ENCODE measurements around the gene SPAAR.
"Not testable (repeated sequence)": the region's sequence is repeated elsewhere in the genome, so short reads cannot be mapped to it uniquely, and the experiment has no call there.

Gene SPAAR

DNA sequence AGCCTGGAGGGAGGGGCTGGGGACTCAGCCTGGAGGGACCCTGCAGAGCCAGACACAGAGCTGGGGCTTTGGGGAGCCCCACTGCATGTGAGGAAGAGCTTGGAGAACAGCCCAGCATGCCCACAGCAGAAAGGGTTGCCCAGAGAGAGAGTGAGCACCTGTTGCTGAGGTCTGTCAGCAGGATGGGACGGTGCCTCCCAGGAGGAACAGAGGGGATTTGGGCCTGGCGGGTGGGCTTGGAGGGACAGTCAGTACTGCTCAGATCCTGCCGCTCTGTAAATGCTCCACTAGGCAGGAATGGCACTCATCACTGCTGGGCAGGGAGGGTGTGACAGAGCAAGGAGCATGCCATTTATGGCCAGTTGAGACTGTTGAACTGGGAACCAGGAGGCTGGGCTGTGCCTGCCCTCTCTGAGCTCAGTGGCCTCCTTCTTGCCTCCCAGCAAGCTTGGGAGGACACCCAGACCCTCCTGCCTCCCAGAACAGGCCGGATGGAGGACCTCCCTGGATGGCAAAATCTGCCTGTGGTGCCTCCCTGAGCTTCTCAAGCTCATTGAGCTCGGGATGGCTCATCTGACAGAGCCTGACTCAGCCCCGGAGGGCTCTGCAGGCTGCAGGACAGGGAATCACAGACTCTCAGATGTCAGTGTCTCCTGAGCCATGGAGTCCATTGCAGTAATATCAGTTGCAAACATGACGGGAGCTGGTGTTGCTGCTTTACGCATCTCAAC, 4.1 kb upstream of the SPAAR start:
- no peak for DNase-seq

DNA sequence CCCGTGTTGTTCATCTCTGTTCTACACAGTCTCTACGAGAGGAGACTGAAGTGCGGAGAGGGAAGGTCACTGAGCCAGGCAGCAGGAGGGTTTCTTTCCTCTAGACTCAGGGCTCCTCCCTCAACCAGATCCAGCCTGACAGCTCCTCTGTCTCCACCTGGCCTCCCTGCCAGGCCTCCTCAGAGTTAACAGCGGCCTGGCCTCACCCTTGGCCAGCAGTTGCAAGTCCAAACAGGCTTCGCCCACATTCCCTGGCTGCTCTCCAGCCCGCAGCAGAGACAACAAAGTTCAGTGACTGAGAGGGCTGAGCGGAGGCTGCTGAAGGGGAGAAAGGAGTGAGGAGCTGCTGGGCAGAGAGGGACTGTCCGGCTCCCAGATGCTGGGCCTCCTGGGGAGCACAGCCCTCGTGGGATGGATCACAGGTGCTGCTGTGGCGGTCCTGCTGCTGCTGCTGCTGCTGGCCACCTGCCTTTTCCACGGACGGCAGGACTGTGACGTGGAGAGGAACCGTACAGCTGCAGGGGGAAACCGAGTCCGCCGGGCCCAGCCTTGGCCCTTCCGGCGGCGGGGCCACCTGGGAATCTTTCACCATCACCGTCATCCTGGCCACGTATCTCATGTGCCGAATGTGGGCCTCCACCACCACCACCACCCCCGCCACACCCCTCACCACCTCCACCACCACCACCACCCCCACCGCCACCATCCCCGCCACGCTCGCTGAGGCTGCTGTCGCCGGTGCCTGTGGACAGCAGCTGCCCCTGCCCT, 3.2 kb upstream of the SPAAR start, which contains the start of gene HRCT1:
HRCT1 (plus strand) TSS at position 291 of the 768 bp plus-strand sequence; CDS start at position 377, 86 bp downstream.
- DNase-seq = no peak

DNA sequence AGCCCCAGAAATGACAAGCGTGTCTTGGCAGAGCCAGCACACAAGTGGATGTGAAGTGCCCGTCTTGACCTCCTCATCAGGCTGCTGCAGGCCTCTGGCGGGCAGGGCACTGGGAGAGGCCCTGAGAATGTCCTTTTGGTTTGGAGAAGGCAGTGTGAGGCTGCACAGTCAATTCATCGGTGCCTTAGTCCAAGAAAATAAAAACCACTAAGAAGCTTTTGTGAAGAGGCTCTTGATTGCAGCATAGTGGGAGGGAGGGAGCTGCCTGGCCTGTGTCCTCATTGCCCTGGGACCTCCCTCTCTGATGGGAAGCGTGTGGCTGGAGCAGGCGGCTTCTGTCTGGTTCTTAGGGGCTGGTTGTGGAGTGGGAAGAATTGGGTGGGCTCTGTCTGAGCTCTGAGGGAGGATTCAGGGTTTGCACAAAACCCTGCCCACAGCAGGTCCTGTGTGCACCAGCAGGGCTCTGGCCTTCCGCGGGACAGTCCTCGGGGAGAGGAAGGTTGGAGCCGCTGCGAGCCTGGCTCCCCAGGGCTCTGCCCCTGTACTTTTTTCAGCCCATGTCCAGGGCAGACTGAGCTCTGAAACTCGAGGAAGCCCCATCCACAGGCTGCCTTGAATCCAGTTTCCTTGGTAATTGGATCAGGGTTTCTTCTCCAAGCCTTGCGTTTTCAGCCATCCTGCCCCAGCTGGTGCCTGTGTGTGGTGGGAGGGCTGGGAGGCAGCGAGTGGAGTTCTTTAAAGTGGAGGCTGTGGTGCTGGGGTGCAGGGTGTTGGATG, 2.2 kb upstream of the SPAAR start:
- no peak for DNase-seq

DNA sequence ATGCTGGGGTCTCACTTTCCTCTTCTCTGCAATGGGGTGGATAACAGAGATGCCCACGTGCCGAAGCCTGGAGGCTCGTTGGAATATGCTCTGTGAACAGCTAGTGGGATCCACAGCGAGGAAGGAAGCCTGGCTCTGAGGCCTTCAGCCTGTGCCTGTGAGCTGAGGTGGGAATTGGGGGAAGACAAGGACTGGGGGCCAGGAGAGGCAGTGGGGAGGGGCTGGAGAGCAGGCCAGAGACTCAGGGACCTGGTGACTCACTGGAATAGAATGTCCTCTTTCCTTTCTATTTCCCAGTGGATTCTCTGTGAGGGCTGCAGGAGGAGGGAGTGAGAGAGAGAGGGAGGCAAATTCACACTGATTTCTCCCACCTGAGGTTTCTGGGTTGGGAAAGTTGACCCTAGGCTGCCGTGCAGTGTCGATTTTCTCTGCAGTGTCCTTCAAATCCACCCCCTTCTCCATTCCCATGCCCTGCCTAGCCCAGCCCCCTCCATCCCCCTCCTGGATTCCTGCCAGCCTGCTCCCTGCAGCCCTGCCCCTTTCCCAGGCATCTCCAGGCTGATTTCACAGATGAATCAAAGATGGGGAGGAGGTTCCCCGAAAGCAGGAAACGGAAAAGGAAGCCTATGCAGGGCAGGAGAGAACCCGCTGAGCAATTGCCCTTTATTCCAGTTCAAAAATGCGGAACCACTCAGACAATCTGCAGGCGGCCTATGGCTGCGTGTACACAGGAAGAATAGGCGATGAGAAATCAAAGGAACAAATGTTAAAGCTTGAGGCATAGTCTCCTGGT, 1.4 kb upstream of the SPAAR start:
- no peak for DNase-seq

DNA sequence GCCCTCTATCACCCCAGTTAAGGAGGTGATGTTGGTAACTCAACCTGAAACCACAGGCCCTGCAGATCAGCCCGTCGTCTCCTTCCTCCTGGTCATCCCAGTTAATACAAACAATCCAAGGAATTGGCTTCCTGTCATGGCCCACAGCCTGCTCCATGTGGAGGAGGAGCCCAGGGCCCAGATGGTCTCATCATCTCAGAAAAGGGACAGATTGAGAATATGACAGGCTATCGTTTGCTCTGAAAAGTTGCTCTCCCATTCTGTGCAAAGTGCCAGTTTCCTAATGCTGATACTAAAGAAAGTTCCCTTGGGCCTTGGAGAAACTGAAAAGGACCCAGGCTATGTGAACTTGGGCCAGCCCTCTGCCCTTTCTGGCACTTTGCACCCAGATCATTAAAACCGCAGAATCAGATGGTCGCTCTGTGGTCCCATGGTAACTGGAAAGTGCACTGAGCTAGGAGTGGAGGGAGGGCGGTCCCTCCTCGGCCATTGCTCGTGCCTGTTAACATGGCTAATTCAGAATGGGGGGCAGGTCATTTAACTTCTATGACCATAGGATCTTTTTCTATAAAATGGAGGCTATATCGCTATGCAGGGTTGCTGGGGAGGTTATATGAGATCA, 675 bp upstream of the SPAAR start:
- no peak for DNase-seq

DNA sequence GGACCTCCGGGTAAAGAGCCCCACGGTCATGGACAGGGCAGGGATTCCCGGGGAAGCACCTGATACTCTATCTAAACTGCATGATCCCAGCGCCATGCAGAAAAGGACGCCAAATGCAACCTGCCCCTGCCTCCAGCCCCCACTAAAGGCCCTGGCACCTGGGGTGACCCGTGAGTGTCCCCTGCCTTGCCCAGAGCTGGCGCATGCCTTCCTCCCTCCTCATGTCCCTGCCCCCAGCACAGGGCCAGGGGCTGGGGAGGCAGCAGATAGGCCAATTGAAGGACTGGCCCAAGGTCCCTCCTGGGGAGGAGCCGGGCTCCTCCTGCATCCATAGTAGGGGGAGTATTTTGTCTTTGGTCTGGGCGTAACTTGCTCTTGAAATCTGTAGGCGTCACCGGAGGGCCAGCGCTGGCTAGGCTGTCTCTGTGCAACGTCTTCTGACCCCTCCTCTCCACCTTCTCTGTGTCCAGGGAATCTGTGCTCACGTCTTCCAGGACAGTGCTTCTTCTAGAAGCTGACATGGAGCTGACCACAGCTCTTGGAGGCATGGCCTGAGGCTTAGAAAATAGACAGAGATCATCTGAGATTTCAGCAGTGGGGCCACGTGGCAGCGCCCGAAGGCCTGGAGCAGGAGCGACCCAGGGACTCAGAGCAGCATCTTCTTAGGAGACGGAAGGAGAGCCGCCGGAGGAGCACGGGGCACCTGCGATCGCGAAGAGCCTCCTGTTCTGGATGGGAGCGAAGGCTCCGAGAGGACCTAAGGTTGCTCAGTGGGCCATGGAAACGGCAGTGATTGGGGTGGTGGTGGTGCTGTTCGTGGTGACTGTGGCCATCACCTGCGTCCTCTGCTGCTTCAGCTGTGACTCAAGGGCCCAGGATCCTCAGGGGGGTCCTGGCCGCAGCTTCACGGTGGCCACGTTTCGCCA, 660 bp downstream of the SPAAR start:
- DNase-seq = no peak

DNA sequence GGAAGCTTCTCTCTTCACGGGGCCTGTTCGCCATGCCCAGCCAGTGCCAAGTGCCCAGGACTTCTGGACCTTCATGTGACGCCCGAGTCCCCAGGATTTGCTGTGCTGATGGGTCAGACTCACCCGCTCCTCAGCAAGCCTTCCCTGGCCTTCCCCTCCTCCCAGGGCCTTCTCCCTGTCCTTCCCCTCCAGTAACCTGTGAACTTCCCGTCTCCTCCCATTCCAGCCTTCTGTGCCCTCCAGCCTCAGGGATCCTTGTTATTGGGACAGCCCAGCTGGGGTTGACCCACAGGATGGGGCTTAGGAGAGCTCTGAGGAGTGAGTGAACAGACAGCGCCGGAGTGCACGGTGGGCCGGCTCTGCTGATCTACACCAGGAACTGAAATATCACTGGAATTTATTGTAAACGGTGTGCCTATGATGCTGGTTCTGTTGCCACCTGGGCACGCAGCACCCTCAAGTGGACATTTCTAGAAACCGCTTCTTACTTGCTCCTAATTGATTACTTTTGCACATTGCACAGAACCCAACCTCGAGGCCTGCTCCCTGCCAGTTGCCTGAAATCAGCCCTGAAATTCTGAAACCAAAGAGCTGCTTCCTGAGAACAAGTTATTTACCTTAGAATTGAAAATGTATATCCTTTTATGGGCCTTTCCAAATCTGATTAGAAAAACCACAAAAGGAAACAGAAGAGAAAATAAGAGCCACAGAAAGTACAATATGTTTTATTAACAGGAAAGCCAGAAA, 1.5 kb downstream of the SPAAR start:
- DNase-seq = peak; percentile 5

DNA sequence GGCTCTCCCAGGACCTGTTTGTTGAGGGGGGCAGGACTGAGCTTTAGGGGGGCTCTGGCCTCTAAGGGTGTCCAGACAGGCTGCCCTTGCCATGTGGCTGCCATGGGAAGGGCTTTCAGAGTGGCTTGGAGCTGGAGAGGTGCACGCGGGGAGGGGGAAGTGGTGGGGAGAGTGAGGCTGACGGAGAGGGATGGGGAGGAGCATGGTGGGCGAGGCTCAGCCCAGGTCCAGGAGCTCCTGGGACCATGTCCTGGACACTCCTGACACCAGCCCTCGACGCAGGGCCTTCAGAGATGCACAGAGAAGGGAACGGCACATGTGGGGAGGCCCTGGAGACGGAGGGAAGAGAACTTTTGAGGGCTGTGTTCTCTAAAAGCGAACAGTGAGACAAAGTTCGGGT, 2.4 kb downstream of the SPAAR start:
- no peak for DNase-seq

- DNase-seq = no peak
These were observed 3.6 kb downstream of the SPAAR start for GRCh38 chr9:35912791-35913400.

GRCh38 chr9:35913429-35913828, 4.1 kb downstream of the SPAAR start:
- DNase-seq = not testable (repeated sequence)

DNA sequence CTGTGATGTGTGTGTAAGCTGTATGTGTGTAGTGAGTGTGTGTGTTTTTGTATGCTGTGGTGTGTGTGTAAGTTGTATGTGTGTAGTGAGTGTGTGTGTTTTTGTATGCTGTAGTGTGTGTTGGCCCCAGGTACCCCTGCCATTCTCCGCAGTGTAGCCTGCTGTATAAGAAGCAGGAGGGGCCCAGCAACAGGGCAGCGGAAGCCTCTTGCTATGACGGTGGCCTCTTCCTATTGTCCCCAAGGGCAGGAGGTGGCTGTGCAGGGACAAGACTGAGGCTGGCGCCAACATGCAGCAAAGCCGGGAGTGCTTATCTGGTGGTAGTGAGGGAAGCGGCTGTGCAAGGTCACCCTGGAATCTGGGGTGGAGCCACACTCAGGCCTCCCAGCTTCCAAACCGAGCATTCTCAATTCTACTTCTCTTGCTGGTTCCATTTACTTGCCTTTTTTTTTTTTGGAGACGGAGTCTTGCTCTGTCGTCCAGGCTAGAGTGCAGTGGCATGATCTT, 5.1 kb downstream of the SPAAR start:
- DNase-seq = no peak

GRCh38 chr9:35915681-35916294, 6.5 kb downstream of the SPAAR start:
- DNase-seq = no peak

DNA sequence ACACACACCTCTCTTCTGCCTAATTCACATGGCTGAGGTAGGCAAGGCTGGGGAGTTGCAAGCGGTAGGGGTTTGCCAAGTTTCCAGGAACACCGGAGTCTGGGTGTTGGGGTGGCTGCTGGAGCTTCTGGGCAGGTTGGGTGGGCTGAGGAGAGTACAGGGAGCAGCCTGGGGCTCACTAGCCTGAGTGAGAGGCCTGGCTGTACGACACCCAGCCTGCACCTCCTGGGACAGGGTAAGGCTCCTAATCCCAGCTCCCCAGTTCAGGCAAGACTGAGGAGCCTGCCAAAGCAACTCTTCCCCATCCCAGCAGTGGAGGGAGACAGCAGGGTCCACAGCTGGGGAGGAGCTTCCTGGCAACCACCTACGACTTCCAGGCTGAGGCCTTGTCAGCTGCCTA, 8.0 kb downstream of the SPAAR start:
- DNase-seq = no peak

DNA sequence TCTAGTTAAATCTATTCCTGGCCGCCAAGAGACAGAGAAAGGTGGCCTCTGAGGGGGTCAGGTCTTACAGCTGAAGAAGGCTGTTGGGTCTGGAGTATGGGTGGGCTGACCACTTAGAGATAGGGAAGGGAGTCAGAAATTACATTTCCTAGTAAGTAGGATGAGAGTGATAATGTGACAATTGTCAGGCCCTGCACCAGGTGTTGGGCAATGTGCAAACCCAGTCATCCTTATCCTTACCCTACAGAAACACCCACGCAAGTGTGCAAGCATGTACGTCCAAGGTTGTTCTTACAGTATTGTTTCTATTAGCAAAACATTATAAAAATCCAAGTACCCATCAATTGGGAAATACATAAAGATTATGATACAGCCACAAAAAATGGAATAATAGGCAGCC, 9.5 kb downstream of the SPAAR start:
- DNase-seq = no peak

GRCh38 chr9:35919212-35920008, 10.1 kb downstream of the SPAAR start:
- no peak for DNase-seq

DNA sequence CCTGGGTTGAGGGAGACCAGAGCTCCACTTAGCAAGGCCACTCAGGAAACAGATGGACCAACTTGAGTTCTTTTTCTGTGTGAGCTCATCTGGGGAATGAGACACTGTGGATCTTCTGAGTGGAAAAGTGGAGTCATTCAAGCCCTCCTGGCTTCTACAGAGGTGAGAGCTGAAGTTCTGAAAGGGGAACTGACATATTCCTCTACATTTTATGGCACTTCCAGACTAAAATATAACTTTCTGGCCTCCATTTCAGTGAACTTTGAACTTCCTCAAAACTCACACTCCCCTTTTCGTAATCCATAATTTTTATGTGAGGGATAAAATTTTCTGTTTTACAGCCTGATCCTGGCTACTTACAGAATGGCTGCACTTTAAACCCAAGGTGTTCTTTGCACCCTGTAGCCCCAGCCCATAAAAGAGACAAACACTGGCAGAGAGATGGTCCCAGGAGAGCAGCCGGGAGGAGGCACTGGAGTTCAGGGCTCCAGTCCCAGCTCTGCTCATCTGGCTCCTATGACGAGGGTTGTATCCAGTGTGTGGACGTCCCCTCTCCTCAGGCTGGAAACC, 10.8 kb downstream of the SPAAR start:
- no peak for DNase-seq

GRCh38 chr9:35923598-35923926, 14.3 kb downstream of the SPAAR start:
- DNase-seq = no peak
